Neural cell (in vitro differentiated cells): Measurements from ENCODE around the gene CD300LG. TPM values are rescaled to one million over a fixed set of nuclear protein-coding genes. Genes with fewer than 3 reads are reported as not detected.

Source experiments
- H2AFZ ChIP-seq: fragments of 200-600, 300-800 bp; sonication (generic), shearing (Covaris generic); 2 replicates; pipeline ENCODE4 v1.6.0; 2014; ENCODE audit warnings: low read depth, mild to moderate bottlenecking, antibody characterized with exemption, low read length, moderate library complexity
- H3F3A ChIP-seq: fragments of 200-600 bp; shearing (Covaris generic); 2 replicates; pipeline ENCODE4 v1.6.1; 2016; ENCODE audit warnings: mild to moderate bottlenecking, moderate library complexity, mixed read lengths, antibody characterized with exemption, low read length; ENCODE audit not compliant: insufficient read depth, poor library complexity, severe bottlenecking
- H3K27ac ChIP-seq: fragments of 200-600, 300-800 bp; sonication (generic), shearing (Covaris generic); 2 replicates; pipeline ENCODE4 v1.5.1; 2014; ENCODE audit warnings: mild to moderate bottlenecking, low read length, moderate library complexity
- H3K27me3 ChIP-seq: fragments of 300-800, 200-600 bp; sonication (generic), shearing (Covaris generic); 2 replicates; pipeline ENCODE4 v1.6.0; 2014; ENCODE audit warnings: mild to moderate bottlenecking, low read depth, low read length, moderate library complexity; ENCODE audit not compliant: insufficient read depth
- H3K36me3 ChIP-seq: fragments of 300-800, 200-600 bp; sonication (generic), shearing (Covaris generic); 2 replicates; pipeline ENCODE4 v1.5.1; 2014; ENCODE audit warnings: mild to moderate bottlenecking, antibody characterized with exemption, low read length, moderate library complexity; ENCODE audit not compliant: insufficient read depth
- H3K4me2 ChIP-seq: fragments of 300-800, 200-600 bp; sonication (generic), shearing (Covaris generic); 2 replicates; pipeline ENCODE4 v1.6.0; 2014; ENCODE audit warnings: mild to moderate bottlenecking, low read length
- H3K4me3 ChIP-seq: fragments of 300-800, 200-600 bp; sonication (generic), shearing (Covaris generic); 2 replicates; pipeline ENCODE4 v1.5.1; 2014; ENCODE audit warnings: mild to moderate bottlenecking, low read length, moderate library complexity
- H3K79me2 ChIP-seq: fragments of 200-600 bp; shearing (Covaris generic); replicated peaks from 2 replicates; pipeline ENCODE4 v1.6.0; 2014; ENCODE audit warnings: mild to moderate bottlenecking, low read length, moderate library complexity; ENCODE audit not compliant: insufficient read depth
- H3K9ac ChIP-seq: fragments of 300-800, 200-600 bp; sonication (generic), shearing (Covaris generic); 2 replicates; pipeline ENCODE4 v1.6.1; 2016; ENCODE audit warnings: mild to moderate bottlenecking, low read length, mixed read lengths
- H3K9me2 ChIP-seq: fragments of 200-600 bp; shearing (Covaris generic); 2 replicates; pipeline ENCODE4 v1.6.1; 2016; ENCODE audit warnings: mild to moderate bottlenecking, low read length, mixed read lengths; ENCODE audit not compliant: insufficient read depth
- H3K9me3 ChIP-seq: fragments of 200-600, 300-800 bp; sonication (generic), shearing (Covaris generic); 2 replicates; pipeline ENCODE4 v1.6.1; 2016; ENCODE audit warnings: mild to moderate bottlenecking, mixed run types, low read length, moderate library complexity, mixed read lengths
- H4K20me1 ChIP-seq: fragments of 200-600 bp; shearing (Covaris generic); 2 replicates; pipeline ENCODE4 v1.6.1; 2016; ENCODE audit warnings: mild to moderate bottlenecking, mixed run types; ENCODE audit not compliant: insufficient read depth
- EP300 ChIP-seq: fragments of 450-650 bp; conservative IDR thresholded peaks from 2 replicates; pipeline ENCODE4 v1.6.1; 2014; ENCODE audit warnings: antibody characterized with exemption, mild to moderate bottlenecking, moderate library complexity; ENCODE audit not compliant: poor library complexity, severe bottlenecking
- EZH2 ChIP-seq: fragments of 200-600, 300-800 bp; shearing (Covaris generic), sonication (generic); IDR thresholded peaks from 2 replicates; pipeline ENCODE4 v1.6.1; 2014; ENCODE audit warnings: antibody characterized with exemption, low read length, borderline replicate concordance, mild to moderate bottlenecking; ENCODE audit not compliant: insufficient read depth, poor library complexity, severe bottlenecking
- MXI1 ChIP-seq: fragments of 450-650 bp; conservative IDR thresholded peaks from 2 replicates; pipeline ENCODE4 v1.6.1; 2014; ENCODE audit warnings: antibody characterized with exemption, mild to moderate bottlenecking; ENCODE audit not compliant: poor library complexity, severe bottlenecking
- POLR2AphosphoS5 ChIP-seq: IDR thresholded peaks from 2 replicates; pipeline ENCODE4 v1.6.1; 2012
- RAD21 ChIP-seq: fragments of 450-650 bp; conservative IDR thresholded peaks from 2 replicates; pipeline ENCODE4 v1.6.1; 2014; ENCODE audit warnings: antibody characterized with exemption, mild to moderate bottlenecking, moderate library complexity
- SMC3 ChIP-seq: fragments of 450-650 bp; conservative IDR thresholded peaks from 2 replicates; pipeline ENCODE4 v1.6.1; 2014; ENCODE audit warnings: antibody characterized with exemption, mild to moderate bottlenecking, moderate library complexity; ENCODE audit not compliant: poor library complexity
- TAF1 ChIP-seq: IDR thresholded peaks from 2 replicates; pipeline ENCODE4 v1.6.1; 2012; ENCODE audit warnings: low read depth
- polyA plus RNA-seq: library from polyadenylated mRNA; depleted of rRNA; stranded (reverse); fragments of >200 nt; gene quantifications from 2 replicates; pipeline ENCODE4 v1.2.3, GENCODE V29; 2014
- TF ChIP-seq, protein P1 (sequence below): IDR thresholded peaks from 2 replicates; pipeline ENCODE4 v1.6.1; 2012; ENCODE audit warnings: borderline replicate concordance
- TF ChIP-seq, protein P2 (sequence below): fragments of 450-650 bp; IDR thresholded peaks from 2 replicates; pipeline ENCODE4 v1.5.1; 2014; ENCODE audit warnings: antibody characterized with exemption, mild to moderate bottlenecking, moderate library complexity; ENCODE audit not compliant: poor library complexity, severe bottlenecking

The CD300LG gene
- polyA plus RNA-seq, 1 donor from 2014 or later, result not detected

- Histone ChIP-seq H3K27ac (no peak overlapping the region), H4K20me1 (no peaks in the 10 kb centered on the region), H3K79me2 (no peaks in the 10 kb centered on the region), H2AFZ (no peak overlapping the region), H3K4me3 (no peak overlapping the region), H3K4me2 (no peak overlapping the region), H3K36me3 (no peaks in the 10 kb centered on the region), H3K27me3 (no peaks in the 10 kb centered on the region), H3K9ac (no peak overlapping the region), H3K9me2 (no peaks in the 10 kb centered on the region), H3F3A (no peaks in the 10 kb centered on the region), H3K9me3 (no peaks in the 10 kb centered on the region)
- TF ChIP-seq, protein P1, sequence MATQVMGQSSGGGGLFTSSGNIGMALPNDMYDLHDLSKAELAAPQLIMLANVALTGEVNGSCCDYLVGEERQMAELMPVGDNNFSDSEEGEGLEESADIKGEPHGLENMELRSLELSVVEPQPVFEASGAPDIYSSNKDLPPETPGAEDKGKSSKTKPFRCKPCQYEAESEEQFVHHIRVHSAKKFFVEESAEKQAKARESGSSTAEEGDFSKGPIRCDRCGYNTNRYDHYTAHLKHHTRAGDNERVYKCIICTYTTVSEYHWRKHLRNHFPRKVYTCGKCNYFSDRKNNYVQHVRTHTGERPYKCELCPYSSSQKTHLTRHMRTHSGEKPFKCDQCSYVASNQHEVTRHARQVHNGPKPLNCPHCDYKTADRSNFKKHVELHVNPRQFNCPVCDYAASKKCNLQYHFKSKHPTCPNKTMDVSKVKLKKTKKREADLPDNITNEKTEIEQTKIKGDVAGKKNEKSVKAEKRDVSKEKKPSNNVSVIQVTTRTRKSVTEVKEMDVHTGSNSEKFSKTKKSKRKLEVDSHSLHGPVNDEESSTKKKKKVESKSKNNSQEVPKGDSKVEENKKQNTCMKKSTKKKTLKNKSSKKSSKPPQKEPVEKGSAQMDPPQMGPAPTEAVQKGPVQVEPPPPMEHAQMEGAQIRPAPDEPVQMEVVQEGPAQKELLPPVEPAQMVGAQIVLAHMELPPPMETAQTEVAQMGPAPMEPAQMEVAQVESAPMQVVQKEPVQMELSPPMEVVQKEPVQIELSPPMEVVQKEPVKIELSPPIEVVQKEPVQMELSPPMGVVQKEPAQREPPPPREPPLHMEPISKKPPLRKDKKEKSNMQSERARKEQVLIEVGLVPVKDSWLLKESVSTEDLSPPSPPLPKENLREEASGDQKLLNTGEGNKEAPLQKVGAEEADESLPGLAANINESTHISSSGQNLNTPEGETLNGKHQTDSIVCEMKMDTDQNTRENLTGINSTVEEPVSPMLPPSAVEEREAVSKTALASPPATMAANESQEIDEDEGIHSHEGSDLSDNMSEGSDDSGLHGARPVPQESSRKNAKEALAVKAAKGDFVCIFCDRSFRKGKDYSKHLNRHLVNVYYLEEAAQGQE, result no peak
- TF ChIP-seq SMC3, result no peak
- TF ChIP-seq POLR2AphosphoS5, result no peak
- TF ChIP-seq MXI1, result no peak
- no peak for TF ChIP-seq RAD21
- no peak for TF ChIP-seq TAF1
- no peak for TF ChIP-seq EP300
These were observed 8.1 kb downstream of the CD300LG start for GRCh38 chr17:43855061-43855460.

- Histone ChIP-seq H3F3A (no peaks in the 10 kb centered on the region), H3K36me3 (no peaks in the 10 kb centered on the region), H4K20me1 (no peaks in the 10 kb centered on the region), H3K9me3 (no peaks in the 10 kb centered on the region), H2AFZ (no peak overlapping the region), H3K79me2 (no peaks in the 10 kb centered on the region), H3K27me3 (no peaks in the 10 kb centered on the region), H3K9me2 (no peaks in the 10 kb centered on the region), H3K27ac (no peak overlapping the region), H3K4me3 (no peak overlapping the region), H3K9ac (no peak overlapping the region), H3K4me2 (no peak overlapping the region)
- no peak for TF ChIP-seq TAF1
- no peak for TF ChIP-seq MXI1
- TF ChIP-seq EZH2, result no peak
- TF ChIP-seq, protein P1, result no peak
- TF ChIP-seq POLR2AphosphoS5, result no peak
- no peak for TF ChIP-seq SMC3
- TF ChIP-seq RAD21, result no peak
- TF ChIP-seq, protein P2, sequence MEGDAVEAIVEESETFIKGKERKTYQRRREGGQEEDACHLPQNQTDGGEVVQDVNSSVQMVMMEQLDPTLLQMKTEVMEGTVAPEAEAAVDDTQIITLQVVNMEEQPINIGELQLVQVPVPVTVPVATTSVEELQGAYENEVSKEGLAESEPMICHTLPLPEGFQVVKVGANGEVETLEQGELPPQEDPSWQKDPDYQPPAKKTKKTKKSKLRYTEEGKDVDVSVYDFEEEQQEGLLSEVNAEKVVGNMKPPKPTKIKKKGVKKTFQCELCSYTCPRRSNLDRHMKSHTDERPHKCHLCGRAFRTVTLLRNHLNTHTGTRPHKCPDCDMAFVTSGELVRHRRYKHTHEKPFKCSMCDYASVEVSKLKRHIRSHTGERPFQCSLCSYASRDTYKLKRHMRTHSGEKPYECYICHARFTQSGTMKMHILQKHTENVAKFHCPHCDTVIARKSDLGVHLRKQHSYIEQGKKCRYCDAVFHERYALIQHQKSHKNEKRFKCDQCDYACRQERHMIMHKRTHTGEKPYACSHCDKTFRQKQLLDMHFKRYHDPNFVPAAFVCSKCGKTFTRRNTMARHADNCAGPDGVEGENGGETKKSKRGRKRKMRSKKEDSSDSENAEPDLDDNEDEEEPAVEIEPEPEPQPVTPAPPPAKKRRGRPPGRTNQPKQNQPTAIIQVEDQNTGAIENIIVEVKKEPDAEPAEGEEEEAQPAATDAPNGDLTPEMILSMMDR, result no peak
- TF ChIP-seq EP300, result no peak
These were observed 9.2 kb downstream of the CD300LG start for GRCh38 chr17:43856141-43856540.
